ENCODE measurements around the gene ZNF628. TPM values are rescaled to one million over a fixed set of nuclear protein-coding genes. Genes with fewer than 3 reads are reported as not detected.

The ZNF628 gene
- total RNA-seq, 4 donors from 2014 or later = 2.4 to 13.0 (median 4.9) TPM

DNA sequence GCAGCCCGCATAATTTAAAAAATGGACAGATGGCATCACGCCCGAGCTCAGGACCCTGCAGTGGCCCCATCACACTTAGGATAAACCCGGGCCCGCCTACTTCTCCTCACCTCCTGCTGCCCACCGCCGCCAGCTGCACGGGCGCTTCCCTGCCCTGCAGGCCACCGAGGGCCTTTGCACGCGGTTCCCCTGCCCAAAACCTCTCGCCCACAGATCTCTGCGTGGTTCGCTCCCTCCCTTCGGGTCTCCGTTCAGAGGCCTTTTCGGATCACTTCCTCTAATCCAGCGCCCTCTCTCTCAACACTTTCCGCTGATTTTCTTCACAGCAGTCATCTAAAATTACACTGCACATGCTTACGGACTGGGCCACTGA is 35.1 kb upstream of the ZNF628 start:
- H3K27ac ChIP-seq = no peak overlapping the region
- H3K4me1 ChIP-seq = peaks cover 0 to 35% (median 2%) of the 10 kb centered on the region in 3 donors
- no peaks in the 10 kb centered on the region for H3K36me3 ChIP-seq
- TF ChIP-seq EP300 (IDR thresholded peaks at IDR 0.05) (no peak), CTCF (IDR thresholded peaks at IDR 0.05) (no peak), POLR2AphosphoS5 (IDR thresholded peaks at IDR 0.05) (no peak)
- ATAC-seq = no peak
- no peak overlapping the region for H3K4me3 ChIP-seq
- no peaks in the 10 kb centered on the region for H3K9me3 ChIP-seq
- peaks cover 99% of the 10 kb centered on the region for H3K27me3 ChIP-seq
- WGBS, 2 donors (ENCODE audit: low coverage in 1 of 2) = 6% methylated on average over 17 of the region's 21 CpGs; no CpG with 5 or more reads in 1 of the 2 donors

DNA sequence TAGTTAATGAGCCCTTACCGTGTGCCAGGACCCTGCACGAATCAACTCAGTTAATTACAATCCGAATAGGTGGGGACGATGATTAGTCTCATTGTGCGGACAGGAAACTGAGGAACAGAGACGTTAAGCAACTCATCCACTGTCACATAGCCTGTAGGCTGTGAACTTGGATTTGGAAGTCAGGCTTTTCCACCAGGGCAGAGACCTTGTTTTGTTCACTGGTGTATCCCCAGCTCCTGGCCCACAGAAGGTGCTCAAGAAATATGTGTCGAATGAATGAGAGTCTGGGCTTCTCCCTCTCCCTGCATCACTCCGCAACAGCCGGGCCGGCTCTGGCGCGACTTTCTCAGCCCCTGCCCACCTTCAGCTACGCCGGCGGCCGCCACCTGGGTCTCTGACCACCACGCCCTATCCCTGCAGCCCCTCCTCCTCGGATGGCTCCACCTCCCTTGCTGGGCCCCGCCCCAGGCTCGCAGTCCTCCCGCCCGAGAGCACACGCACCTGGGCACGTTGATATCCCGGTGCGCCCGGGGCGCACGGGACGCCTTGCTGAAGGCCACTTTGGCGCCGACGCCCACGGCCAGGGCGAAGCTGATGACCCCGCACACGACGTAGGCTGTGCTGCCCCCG is 34.6 kb upstream of the ZNF628 start:
- Histone ChIP-seq H3K27ac (no peak overlapping the region), H3K27me3 (peaks cover 99% of the 10 kb centered on the region), H3K9me3 (no peaks in the 10 kb centered on the region), H3K36me3 (no peaks in the 10 kb centered on the region), H3K4me3 (no peak overlapping the region), H3K4me1 (peaks cover 0 to 35% (median 2%) of the 10 kb centered on the region in 3 donors)
- TF ChIP-seq CTCF (IDR thresholded peaks at IDR 0.05) = no peak
- TF ChIP-seq EP300 (IDR thresholded peaks at IDR 0.05) = no peak
- no peak for TF ChIP-seq POLR2A (IDR thresholded peaks at IDR 0.05)
- 1% methylated on average over 13 of the region's 39 CpGs; no CpG with 5 or more reads in 1 of the 2 donors for WGBS, 2 donors (ENCODE audit: low coverage in 1 of 2)
- ATAC-seq = no peak

- H3K27me3 ChIP-seq = peaks cover 99% of the 10 kb centered on the region
- H3K4me3 ChIP-seq = no peak overlapping the region
- 1% methylated on average over 8 of the region's 72 CpGs; no CpG with 5 or more reads in 1 of the 2 donors for WGBS, 2 donors (ENCODE audit: low coverage in 1 of 2)
- no peak for ATAC-seq
- peaks cover 0 to 35% (median 2%) of the 10 kb centered on the region in 3 donors for H3K4me1 ChIP-seq
- no peaks in the 10 kb centered on the region for H3K36me3 ChIP-seq
- TF ChIP-seq POLR2A (IDR thresholded peaks at IDR 0.05) = no peak
- no peak for TF ChIP-seq CTCF (IDR thresholded peaks at IDR 0.05)
- no peak for TF ChIP-seq POLR2AphosphoS5 (IDR thresholded peaks at IDR 0.05)
- H3K9me3 ChIP-seq = no peaks in the 10 kb centered on the region
- H3K27ac ChIP-seq = no peak overlapping the region
Observed at GRCh38 chr19:55442372-55442961, 34.0 kb upstream of the ZNF628 start.

- 1 to 2% methylated on average over 15 to 41 of the region's 43 CpGs for WGBS, 2 donors (ENCODE audit: low coverage in 1 of 2)
- H3K4me3 ChIP-seq = no peak within 1 kb of the TSS
- no peaks in the 10 kb centered on the region for H3K9me3 ChIP-seq
- TF ChIP-seq POLR2A (IDR thresholded peaks at IDR 0.05) (no peak), CTCF (IDR thresholded peaks at IDR 0.05) (no peak), EP300 (IDR thresholded peaks at IDR 0.05) (no peak), POLR2AphosphoS5 (IDR thresholded peaks at IDR 0.05) (no peak)
- peaks cover 94% of the 10 kb centered on the region for H3K27me3 ChIP-seq
- no peak for ATAC-seq
- H3K4me1 ChIP-seq = peaks cover 0 to 35% (median 2%) of the 10 kb centered on the region in 3 donors
- H3K27ac ChIP-seq = no peak within 1 kb of the TSS
- H3K36me3 ChIP-seq = no peaks in the 10 kb centered on the region
Observed at GRCh38 chr19:55443045-55443823, 33.2 kb upstream of the ZNF628 start, which contains the start of gene SHISA7. Gene SHISA7 (minus strand): TSS chr19:55443300. CDS start chr19:55442863, 437 bp downstream.

Data from gastroesophageal sphincter (tissue), 4 donors.